Activated CD8-positive, alpha-beta T cell treated with anti-CD3 and anti-CD28 coated beads for 36 hours (primary cell): ENCODE results near the gene TMC8. TPM values are rescaled to one million over a fixed set of nuclear protein-coding genes. Genes with fewer than 3 reads are reported as not detected.

Experiments
- ATAC-seq: fragments of 200-7000 bp; cut with Tn5 transposase; one replicate; pipeline ENCODE4 v1.10.0; 2021; ENCODE audit warnings: mild to moderate bottlenecking, moderate library complexity
- CTCF ChIA-PET: fragments of 350-600 bp; sonication (Branson Sonifier 250); formaldehyde crosslinking; loops from one replicate; lab custom pipeline; 2021; ENCODE audit warnings: antibody characterized with exemption; lab: Charles Lee
- POLR2A ChIA-PET: fragments of 350-600 bp; sonication (Branson Sonifier 250); formaldehyde crosslinking; loops from one replicate; lab custom pipeline; 2021; ENCODE audit warnings: antibody characterized with exemption; lab: Charles Lee
- DNase-seq: peaks from one replicate; pipeline ENCODE4 v3.0.0-alpha.2; 2020
- H3K27ac Mint-ChIP-seq: one replicate; pipeline ENCODE4 v1.8.0; 2021; ENCODE audit warnings: mild to moderate bottlenecking, mixed read lengths
- H3K27me3 Mint-ChIP-seq: one replicate; pipeline ENCODE4 v1.8.0; 2021; ENCODE audit warnings: mixed read lengths
- H3K36me3 Mint-ChIP-seq: one replicate; pipeline ENCODE4 v1.8.0; 2021; ENCODE audit warnings: low read depth, mixed read lengths
- H3K4me1 Mint-ChIP-seq: one replicate; pipeline ENCODE4 v1.8.0; 2021; ENCODE audit warnings: low read depth, mixed read lengths
- H3K4me3 Mint-ChIP-seq: one replicate; pipeline ENCODE4 v1.8.0; 2021; ENCODE audit warnings: mild to moderate bottlenecking, moderate library complexity, mixed read lengths
- H3K9me3 Mint-ChIP-seq: one replicate; pipeline ENCODE4 v1.8.0; 2021; ENCODE audit warnings: mixed read lengths
- CTCF ChIP-seq: fragments of 200-600 bp; IDR thresholded peaks from one replicate; pipeline ENCODE4 v1.8.0; 2022; ENCODE audit warnings: antibody characterized with exemption, mild to moderate bottlenecking
- intact Hi-C: fragments of 100-400 bp; cut with micrococcal nuclease; formaldehyde crosslinking; loops from one replicate; pipeline ENCODE4 v1.10.0; 2022
- total RNA-seq, 2 experiments: library from RNA; stranded (reverse); gene quantifications; one replicate each; pipeline ENCODE4 v1.2.3, GENCODE V29; 2021

TMC8 gene
- total RNA-seq, 2 experiments from 2014 or later = 182 to 197 TPM

- no peak for TF ChIP-seq CTCF
- H3K4me1 Mint-ChIP-seq = peaks cover 38% of the 10 kb centered on the region
- no peaks in the 10 kb centered on the region for H3K9me3 Mint-ChIP-seq
- no peak overlapping the region for H3K4me3 Mint-ChIP-seq
- H3K36me3 Mint-ChIP-seq = peaks cover 15% of the 10 kb centered on the region
- H3K27me3 Mint-ChIP-seq = no peaks in the 10 kb centered on the region
- ATAC-seq (no peak), DNase-seq (no peak)
- CTCF ChIA-PET = interaction anchor here (0.6 to 3.3 kb wide), 3 partner anchors 32 to 54 kb away, joined by 3 to 10 read pairs (median 5); no protein-coding TSS in a partner anchor
- POLR2A ChIA-PET = interaction anchor here (0.6 to 19.2 kb wide), 6 partner anchors 16 to 34 kb away, joined by 3 to 335 read pairs (median 6); partner anchors contain the start of genes SYNGR2, TMC6 and TMC8
- intact Hi-C loops = no loop called here
- no peak overlapping the region for H3K27ac Mint-ChIP-seq
Measured at GRCh38 chr17:78144736-78145641, 14.4 kb downstream of the TMC8 start.

- H3K27ac Mint-ChIP-seq = no peak overlapping the region
- H3K27me3 Mint-ChIP-seq = no peaks in the 10 kb centered on the region
- peaks cover 30% of the 10 kb centered on the region for H3K4me1 Mint-ChIP-seq
- ChIA-PET CTCF (interaction anchor here (0.8 kb wide), 1 partner anchor 9 kb away, joined by 3 read pairs; no protein-coding TSS in a partner anchor), POLR2A (interaction anchor here (1.4 to 19.2 kb wide), 3 partner anchors 9 to 24 kb away, joined by 4 to 335 read pairs (median 4); partner anchors contain the start of genes TMC6 and TMC8)
- H3K36me3 Mint-ChIP-seq = peaks cover 7% of the 10 kb centered on the region
- TF ChIP-seq CTCF = no peak
- intact Hi-C loops = no loop called here
- no peaks in the 10 kb centered on the region for H3K9me3 Mint-ChIP-seq
- ATAC-seq = no peak
- DNase-seq = no peak
- no peak overlapping the region for H3K4me3 Mint-ChIP-seq
Measured at GRCh38 chr17:78146471-78146869, 15.9 kb downstream of the TMC8 start.

GRCh38 chr17:78146881-78147280 lies 16.3 kb downstream of the TMC8 start:
- no peaks in the 10 kb centered on the region for H3K27me3 Mint-ChIP-seq
- peaks cover 27% of the 10 kb centered on the region for H3K4me1 Mint-ChIP-seq
- no peak overlapping the region for H3K27ac Mint-ChIP-seq
- intact Hi-C loops = no loop called here
- H3K36me3 Mint-ChIP-seq = peaks cover 5% of the 10 kb centered on the region
- ATAC-seq = no peak
- no peak for TF ChIP-seq CTCF
- H3K4me3 Mint-ChIP-seq = no peak overlapping the region
- ChIA-PET POLR2A (interaction anchor here (1.4 to 19.2 kb wide), 3 partner anchors 9 to 24 kb away, joined by 4 to 335 read pairs (median 4); partner anchors contain the start of genes TMC6 and TMC8), CTCF (interaction anchor here (0.8 kb wide), 1 partner anchor 9 kb away, joined by 3 read pairs; no protein-coding TSS in a partner anchor)
- DNase-seq = no peak
- H3K9me3 Mint-ChIP-seq = no peaks in the 10 kb centered on the region

- CTCF ChIA-PET = interaction anchor here (0.8 kb wide), 1 partner anchor 10 kb away, joined by 3 read pairs; no protein-coding TSS in a partner anchor
- Mint-ChIP-seq H3K4me3 (no peak overlapping the region), H3K27me3 (no peaks in the 10 kb centered on the region), H3K36me3 (peaks cover 3% of the 10 kb centered on the region), H3K27ac (peak overlapping the region; percentile 68), H3K9me3 (no peaks in the 10 kb centered on the region), H3K4me1 (peaks cover 23% of the 10 kb centered on the region)
- no peak for TF ChIP-seq CTCF
- peak; percentile 30 for DNase-seq
- POLR2A ChIA-PET = interaction anchor here (1.4 to 19.2 kb wide), 3 partner anchors 10 to 23 kb away, joined by 4 to 335 read pairs (median 4); partner anchors contain the start of genes TMC6 and TMC8
- intact Hi-C loops = no loop called here
- peak; percentile 58 for ATAC-seq
Measured at GRCh38 chr17:78147315-78147998, 16.9 kb downstream of the TMC8 start.
